COLO829 (cell line): ENCODE results near the gene PLCG1.

Source experiments
- DNase-seq: peaks from one replicate; pipeline ENCODE4 v3.0.0; 2012; ENCODE audit warnings: low spot score

PLCG1 gene

GRCh38 chr20:41142245-41142644 lies 4.9 kb downstream of the PLCG1 start:
- no peak for DNase-seq

- no peak for DNase-seq
Measured at GRCh38 chr20:41142919-41143318, 5.6 kb downstream of the PLCG1 start.

DNA sequence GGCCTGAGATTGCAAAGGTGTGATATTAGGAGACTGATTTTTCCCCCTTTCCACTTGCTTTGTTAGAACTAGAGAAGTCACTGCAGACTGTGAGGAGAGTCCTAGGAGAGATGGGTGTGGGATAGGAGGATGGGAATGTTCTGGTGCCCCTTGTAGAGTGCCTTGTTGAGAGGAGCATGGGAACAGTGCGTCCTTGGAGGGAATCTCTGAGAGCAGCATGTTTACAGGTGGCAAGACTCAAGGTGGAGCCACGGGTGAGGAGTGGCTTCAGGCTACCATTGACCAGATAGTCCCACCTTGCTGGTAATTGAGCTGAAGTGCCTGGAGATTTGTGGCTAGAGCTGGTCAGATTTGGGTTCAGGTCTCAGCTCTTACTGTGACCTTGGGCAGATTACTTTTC lies 6.0 kb downstream of the PLCG1 start:
- DNase-seq, result no peak

DNA sequence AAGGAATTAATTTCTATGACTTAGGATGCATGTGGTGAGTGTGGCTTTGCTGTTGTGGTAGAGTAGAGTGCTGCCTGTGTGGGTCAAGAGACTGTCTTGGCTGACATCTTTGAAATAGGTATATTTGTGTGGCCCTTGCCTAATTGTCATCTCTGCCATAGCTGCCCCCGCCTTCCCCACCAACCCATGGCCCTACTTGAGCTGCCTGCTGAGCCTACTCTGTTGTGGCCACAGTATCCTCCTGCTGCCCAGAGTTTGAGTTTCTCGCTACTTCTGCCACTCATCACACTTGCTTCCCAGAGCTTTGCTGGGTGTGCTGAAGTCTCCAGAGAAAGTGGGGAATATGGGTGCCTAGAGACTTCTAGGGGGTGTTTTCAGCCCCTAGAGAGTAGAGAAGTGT lies 8.0 kb downstream of the PLCG1 start:
- no peak for DNase-seq

DNA sequence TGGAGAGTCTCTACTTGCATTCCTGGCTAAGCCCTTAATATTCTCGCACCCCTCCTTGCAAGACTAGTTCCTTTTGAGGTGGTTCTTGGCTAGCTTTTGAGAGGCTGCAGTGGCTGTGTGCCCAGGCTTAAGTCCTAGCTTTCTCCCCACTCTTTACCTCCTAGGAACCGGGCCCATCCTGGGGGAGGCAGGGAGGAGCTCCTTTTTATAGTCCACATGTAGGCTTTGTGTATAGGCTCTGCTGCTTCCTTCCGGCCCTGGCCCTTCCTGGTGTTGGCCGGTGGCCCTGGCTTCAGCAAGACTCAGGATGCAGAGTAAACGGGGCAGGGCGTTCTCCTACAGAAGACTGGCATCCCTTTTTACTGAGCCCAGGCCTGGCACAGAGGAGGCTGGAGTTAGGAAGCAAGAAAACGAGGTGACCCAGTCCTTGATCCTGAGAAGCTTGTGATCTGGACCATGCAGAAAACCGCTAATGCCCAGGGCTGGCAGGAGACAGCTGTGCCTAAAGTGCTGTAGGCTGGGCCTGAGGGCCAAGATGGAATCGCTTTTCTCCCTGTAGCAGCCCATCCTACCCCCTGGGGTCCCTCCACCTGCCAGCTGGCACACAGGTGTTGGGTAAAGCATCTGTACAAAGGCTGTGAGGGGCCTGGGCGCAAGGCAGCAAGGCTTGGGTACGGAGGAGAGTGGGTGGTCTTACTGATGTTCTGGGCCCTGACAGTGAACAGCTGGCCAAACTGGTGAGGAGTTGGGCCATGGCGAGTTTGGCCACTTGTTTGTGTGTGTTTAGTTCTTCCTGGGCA lies 8.7 kb downstream of the PLCG1 start:
- DNase-seq, result no peak

- DNase-seq, result no peak
Measured at GRCh38 chr20:41147767-41148191, 10.4 kb downstream of the PLCG1 start.

DNA sequence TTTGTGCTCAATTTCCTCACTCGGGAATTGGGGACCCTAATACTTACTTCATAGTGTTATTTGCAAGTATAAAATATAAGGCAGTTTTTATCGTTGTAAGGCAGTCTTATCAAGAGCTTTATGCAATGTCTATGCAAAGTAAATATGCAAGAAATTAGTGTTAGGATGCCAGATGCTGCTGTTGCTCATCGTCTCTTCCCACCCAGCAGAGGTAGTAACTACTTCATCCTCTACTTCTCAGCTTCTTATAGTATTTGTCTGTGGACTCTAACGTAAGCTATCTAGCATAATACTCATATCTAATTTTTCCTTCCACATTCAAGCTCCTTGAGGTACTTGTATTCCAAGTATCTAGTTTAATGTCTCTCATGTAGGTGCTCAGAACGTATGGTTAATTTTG lies 11.6 kb downstream of the PLCG1 start:
- no peak for DNase-seq

- DNase-seq, result no peak
Measured at GRCh38 chr20:41150664-41151063, 13.3 kb downstream of the PLCG1 start.

DNA sequence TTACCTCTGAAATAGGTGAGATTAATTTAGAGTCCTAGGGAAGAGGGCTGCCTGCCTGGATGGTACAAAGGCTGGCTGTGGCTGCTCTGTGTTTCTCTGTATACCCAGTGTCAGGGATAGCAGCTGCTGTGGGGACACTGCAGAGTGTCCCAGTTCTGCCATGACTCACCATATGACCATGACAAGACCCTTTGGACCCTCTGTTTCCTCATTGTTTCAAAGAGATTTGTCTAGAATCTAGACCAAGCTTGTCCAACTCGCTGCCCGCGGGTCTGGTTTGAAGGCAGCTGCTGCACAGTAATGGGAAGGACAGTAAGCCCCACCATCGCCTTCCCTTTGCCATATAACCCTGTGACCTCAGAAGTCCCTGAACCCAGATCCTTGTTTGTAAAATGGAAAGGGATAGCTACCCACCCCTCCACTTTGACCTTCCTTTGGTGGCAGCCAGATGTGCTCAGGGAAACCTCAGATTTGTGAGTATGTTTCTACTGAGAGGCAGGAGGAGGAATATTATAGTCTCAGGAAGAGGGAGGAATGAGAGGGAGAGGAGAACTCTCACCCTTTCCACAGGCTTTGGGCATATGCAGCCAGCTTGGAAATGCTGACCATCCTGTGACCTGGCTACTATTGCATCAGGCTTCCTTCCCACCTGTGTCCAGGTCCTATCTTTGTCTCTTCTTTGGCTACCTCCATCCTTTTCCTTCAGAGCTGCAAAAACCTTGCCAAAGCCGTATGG lies 14.0 kb downstream of the PLCG1 start:
- no peak for DNase-seq

GRCh38 chr20:41152108-41152757 lies 14.9 kb downstream of the PLCG1 start:
- no peak for DNase-seq

DNA sequence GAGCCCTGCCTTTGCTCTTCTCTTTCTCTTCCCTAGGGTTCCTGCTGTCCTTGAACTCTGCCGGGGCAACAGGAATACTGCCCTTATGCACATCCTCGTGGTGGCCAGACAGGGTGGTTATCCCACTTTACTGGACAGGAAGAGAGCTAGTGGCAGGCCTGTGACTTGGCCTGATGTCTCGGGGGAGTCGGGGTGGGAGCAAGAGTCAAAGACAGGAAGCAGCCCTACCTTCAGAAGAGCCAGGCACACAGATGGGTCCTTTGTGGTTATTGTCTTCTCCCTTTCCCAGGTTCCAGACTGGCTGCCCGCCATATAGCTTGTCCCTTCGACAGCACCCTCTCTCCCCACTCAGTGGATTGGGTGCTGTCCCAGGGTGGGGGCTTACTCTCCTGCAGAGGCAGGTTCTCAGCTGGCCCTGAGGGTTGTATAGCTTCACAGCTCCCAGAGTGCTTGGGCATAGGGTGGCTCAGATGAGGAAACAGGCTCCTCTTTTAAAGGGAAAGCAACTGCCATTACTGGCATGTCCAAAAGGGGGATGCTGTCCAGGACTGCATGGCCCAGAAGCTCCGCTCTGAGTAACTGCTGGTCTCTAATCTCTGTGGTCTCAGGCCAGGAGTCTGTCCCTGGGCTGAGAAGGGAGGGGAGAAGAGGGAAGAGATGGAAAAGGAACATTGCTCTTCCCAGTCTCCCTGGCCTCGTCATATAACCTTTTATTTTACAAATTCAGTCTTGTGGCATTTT lies 17.3 kb downstream of the PLCG1 start:
- no peak for DNase-seq

- no peak for DNase-seq
Measured at GRCh38 chr20:41155261-41155660, 17.9 kb downstream of the PLCG1 start.

- no peak for DNase-seq
Measured at GRCh38 chr20:41158082-41158625, 20.8 kb downstream of the PLCG1 start.

- DNase-seq, result no peak
Measured at GRCh38 chr20:41159547-41159946, 22.2 kb downstream of the PLCG1 start.

GRCh38 chr20:41160686-41161085 lies 23.3 kb downstream of the PLCG1 start:
- no peak for DNase-seq

DNA sequence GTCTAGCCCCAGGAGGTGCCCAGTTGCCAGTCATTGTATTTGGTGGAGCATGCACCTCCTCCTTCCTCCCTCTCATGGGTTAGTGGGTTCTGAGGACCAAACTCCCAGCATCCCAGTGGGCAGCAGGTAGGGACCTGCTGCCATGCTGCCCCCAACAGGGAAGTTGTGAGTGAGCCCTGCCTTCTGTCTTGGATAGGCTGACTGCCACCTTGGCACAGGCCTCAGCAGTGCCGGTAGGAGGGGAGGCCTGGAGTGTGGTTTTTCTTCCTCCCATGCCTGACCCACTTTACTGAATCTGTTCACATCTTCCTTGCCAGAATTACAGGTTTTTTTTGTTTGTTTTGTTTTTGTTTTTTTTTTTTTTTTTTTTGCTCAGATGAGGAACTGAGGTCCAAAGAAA lies 24.5 kb downstream of the PLCG1 start:
- DNase-seq, result no peak

DNA sequence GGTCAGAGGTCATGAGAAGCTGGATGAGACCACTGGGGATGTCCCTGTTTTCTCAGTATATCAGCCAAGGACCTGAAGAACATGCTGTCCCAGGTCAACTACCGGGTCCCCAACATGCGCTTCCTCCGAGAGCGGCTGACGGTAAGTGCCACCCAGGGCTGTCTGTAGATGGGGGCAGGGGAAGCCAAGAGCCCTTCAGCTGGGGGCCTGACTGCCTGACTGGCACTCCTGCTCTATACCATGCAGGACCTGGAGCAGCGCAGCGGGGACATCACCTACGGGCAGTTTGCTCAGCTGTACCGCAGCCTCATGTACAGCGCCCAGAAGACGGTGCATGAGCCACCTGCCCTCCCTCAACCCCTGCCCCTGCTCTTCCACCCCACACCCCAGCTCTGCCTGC lies 25.1 kb downstream of the PLCG1 start:
- DNase-seq, result no peak

- DNase-seq, result no peak
Measured at GRCh38 chr20:41163821-41164220, 26.5 kb downstream of the PLCG1 start.

DNA sequence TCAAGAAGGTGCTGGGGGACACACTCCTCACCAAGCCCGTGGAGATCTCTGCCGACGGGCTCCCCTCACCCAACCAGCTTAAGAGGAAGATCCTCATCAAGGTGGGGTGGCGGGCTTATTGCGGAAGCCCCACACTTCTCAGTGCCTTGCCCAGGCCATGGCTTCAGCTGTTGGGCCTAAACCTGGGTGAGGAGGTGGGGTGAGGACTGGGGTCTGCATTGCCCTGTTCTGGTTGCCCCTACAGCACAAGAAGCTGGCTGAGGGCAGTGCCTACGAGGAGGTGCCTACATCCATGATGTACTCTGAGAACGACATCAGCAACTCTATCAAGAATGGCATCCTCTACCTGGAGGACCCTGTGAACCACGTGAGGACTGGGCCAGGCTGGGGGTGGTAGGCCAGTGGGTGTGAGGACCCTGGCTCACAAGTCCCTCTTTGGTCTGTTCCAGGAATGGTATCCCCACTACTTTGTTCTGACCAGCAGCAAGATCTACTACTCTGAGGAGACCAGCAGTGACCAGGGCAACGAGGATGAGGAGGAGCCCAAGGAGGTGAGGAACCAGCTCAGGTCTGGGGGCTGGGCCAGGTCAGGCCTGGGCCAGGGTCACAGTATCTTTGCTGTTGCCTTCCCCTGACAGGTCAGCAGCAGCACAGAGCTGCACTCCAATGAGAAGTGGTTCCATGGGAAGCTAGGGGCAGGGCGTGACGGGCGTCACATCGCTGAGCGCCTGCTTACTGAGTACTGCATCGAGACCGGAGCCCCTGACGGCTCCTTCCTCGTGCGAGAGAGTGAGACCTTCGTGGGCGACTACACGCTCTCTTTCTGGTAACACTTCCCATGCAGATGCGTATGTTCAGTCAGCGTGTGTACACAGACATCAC lies 27.9 kb downstream of the PLCG1 start:
- DNase-seq, result no peak

GRCh38 chr20:41166201-41167117 lies 29.1 kb downstream of the PLCG1 start:
- DNase-seq, result no peak
